PC-3 (cell line): ENCODE data around the gene SPATA6.

Source experiments
- EZH2 ChIP-seq: fragments of 300-600 bp; sonication (generic); IDR thresholded peaks from one replicate; pipeline ENCODE4 v1.6.1; 2017; ENCODE audit warnings: antibody characterized with exemption, mild to moderate bottlenecking, low read length; ENCODE audit not compliant: unreplicated experiment
- TF ChIP-seq, protein P1 (sequence below): fragments of 300-600 bp; sonication (generic); conservative IDR thresholded peaks from 2 replicates; pipeline ENCODE4 v1.5.1; 2017; ENCODE audit warnings: antibody characterized with exemption, low read depth, mild to moderate bottlenecking, low read length

DNA sequence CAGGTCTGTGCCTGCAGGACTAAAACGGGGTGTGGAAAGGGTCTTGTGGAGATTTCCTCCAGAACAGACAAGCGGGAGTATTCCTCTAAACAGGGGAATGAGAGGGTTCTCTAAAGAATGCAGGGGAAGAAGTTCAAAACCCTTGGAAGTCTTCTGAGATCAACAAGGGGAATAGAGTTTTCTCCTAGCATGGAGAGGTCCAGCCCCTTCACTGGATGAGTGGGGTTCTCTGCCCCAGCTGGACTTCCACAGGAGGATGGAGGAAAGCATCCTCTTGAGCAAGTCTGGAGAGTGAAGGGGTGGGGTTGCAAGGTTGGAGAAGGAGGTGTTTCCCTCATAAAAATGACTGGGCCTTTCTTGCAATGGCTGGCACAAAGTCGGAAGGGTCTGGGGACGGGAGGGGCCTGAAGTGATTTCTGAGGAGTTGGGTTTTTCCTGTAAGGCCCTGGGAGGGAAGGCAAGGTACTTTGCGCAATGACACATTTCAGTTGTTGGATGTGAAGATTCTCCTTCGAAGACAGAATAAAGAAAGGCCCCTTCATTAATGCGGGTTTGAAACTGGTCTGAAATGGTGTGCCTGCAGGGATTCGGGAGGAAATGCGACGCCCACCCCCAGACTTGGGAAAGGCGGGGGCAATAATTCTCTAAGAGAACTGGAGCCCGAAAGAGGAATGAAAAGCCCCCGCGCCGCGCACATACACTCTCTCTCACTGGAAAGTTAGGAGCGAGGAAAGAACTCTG lies 884 bp downstream of the SPATA6 start:
- TF ChIP-seq, protein P1, sequence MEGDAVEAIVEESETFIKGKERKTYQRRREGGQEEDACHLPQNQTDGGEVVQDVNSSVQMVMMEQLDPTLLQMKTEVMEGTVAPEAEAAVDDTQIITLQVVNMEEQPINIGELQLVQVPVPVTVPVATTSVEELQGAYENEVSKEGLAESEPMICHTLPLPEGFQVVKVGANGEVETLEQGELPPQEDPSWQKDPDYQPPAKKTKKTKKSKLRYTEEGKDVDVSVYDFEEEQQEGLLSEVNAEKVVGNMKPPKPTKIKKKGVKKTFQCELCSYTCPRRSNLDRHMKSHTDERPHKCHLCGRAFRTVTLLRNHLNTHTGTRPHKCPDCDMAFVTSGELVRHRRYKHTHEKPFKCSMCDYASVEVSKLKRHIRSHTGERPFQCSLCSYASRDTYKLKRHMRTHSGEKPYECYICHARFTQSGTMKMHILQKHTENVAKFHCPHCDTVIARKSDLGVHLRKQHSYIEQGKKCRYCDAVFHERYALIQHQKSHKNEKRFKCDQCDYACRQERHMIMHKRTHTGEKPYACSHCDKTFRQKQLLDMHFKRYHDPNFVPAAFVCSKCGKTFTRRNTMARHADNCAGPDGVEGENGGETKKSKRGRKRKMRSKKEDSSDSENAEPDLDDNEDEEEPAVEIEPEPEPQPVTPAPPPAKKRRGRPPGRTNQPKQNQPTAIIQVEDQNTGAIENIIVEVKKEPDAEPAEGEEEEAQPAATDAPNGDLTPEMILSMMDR = no peak
- TF ChIP-seq EZH2 = no peak
